ENCODE data around the gene PANK4. TPM values are rescaled to one million over a fixed set of nuclear protein-coding genes. Genes with fewer than 3 reads are reported as not detected.

The PANK4 gene
- total RNA-seq, 1 donor from 2014 or later = 49.1 TPM

DNA sequence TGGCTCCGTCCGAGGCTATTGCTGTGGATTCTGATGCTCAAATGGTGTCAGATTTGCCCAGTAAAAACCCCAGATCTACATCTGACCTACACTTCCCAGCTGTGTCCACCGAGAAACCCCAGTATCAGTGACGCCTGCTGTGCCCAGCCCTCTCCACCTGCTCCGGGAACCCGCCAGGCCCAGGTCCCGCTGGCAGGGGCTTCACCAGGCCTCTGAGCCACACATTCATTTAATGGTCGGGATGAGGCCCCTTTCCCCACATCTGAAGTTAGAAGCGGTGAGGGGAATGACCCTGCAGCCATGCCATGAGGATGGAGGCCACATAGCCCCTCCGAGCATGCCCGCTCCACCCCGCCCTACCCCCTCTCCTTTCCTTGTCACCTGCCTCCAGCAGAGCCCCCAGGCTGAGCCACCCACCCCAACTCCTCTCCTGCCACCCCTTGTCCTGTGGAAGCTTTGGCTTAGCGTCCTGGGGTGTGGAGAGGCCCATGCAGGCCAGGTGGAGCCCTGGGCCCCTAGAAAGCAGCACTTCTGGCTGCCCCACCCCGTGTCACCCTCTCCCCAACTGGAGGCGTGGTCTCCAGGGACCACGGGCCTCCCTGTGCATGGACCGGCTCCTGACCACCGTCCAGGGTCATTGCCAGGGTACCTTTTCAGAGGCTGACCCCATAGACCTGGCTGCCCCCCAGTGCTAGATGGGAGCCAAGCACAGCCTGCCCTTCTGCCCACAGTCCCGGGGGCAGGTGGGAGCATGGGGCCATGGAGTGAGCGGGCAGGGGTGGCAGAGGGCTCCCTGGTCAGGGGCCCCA, 37.8 kb upstream of the PANK4 start:
- Mint-ChIP-seq H3K27me3 (ENCODE audit: low read depth) (no peaks in the 10 kb centered on the region), H3K9me3 (no peaks in the 10 kb centered on the region), H3K36me3 (ENCODE audit: low read depth) (peaks cover 25% of the 10 kb centered on the region), H3K4me3 (ENCODE audit: low read depth) (no peak overlapping the region), H3K4me1 (ENCODE audit: low read depth) (peaks cover 3% of the 10 kb centered on the region), H3K27ac (no peak overlapping the region)
- intact Hi-C loops (cut with micrococcal nuclease) = no loop called here
- no peak for DNase-seq (ENCODE audit: low spot score)

DNA sequence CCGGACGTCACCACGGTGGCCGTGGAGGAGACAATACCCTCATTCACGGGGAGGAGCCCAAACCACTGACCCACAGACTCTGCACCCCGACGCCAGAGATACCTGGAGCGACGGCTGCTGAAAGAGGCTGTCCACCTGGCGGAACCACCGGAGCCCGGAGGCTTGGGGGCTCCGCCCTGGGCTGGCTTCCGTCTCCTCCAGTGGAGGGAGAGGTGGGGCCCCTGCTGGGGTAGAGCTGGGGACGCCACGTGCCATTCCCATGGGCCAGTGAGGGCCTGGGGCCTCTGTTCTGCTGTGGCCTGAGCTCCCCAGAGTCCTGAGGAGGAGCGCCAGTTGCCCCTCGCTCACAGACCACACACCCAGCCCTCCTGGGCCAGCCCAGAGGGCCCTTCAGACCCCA, 36.8 kb upstream of the PANK4 start:
- Mint-ChIP-seq H3K4me1 (ENCODE audit: low read depth) (peaks cover 6% of the 10 kb centered on the region), H3K27me3 (ENCODE audit: low read depth) (no peaks in the 10 kb centered on the region), H3K27ac (no peak overlapping the region), H3K4me3 (ENCODE audit: low read depth) (no peak overlapping the region), H3K9me3 (no peaks in the 10 kb centered on the region), H3K36me3 (ENCODE audit: low read depth) (peaks cover 33% of the 10 kb centered on the region)
- DNase-seq (ENCODE audit: low spot score) = no peak
- intact Hi-C loops (cut with micrococcal nuclease) = no loop called here

DNA sequence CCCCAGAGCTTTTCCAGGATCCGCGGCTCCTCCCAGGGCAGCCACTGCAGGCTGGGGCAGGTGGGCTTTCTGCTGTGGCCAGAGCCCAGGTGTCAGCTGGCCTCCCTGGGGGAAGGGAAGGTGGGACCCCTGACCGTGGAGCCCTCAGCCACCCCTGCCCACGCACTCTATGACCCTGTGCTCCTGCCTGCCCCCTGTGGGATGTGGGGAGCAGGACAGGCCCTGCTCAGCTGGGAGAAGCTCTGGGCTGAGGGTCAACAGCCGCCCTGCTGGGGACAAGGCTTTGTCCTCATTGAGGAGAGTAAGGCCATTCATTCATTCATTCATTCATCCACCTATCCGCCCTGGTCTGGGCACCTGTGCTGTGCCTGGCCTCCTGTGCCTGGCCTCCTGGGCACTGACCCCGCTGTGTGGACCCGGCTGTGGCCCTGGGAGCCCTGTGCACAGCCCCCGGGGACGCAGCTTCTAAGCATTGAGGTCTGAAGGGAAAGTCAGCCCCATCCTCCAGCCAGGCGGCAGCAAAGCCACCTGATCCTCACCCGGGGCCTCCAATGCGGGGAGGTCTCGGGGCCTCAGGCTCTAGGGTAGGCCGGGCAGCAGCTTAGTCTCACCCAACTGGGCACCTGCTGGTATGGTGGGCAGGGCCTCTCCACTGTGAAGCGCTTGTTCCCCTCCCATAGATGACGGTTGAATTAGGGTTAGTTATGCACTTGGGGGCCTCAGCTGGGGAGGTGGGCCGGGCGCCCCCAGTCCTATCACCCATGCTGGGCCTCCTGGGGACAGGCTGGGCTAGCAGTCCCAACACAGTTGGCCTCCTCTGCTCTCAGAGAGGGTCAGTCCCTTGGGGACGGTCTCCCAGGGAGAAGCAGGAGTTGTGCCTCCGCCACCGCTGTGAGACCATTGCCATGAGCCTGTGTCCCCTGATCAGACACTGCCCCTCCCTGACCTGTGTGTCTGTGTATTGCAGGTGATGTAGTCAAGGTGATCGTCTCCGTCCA, 35.8 kb upstream of the PANK4 start:
- Mint-ChIP-seq H3K27ac (no peak overlapping the region), H3K36me3 (ENCODE audit: low read depth) (peaks cover 41% of the 10 kb centered on the region), H3K9me3 (no peaks in the 10 kb centered on the region), H3K4me3 (ENCODE audit: low read depth) (no peak overlapping the region), H3K27me3 (ENCODE audit: low read depth) (no peaks in the 10 kb centered on the region), H3K4me1 (ENCODE audit: low read depth) (peaks cover 6% of the 10 kb centered on the region)
- intact Hi-C loops (cut with micrococcal nuclease) = no loop called here
- no peak for DNase-seq (ENCODE audit: low spot score)

DNA sequence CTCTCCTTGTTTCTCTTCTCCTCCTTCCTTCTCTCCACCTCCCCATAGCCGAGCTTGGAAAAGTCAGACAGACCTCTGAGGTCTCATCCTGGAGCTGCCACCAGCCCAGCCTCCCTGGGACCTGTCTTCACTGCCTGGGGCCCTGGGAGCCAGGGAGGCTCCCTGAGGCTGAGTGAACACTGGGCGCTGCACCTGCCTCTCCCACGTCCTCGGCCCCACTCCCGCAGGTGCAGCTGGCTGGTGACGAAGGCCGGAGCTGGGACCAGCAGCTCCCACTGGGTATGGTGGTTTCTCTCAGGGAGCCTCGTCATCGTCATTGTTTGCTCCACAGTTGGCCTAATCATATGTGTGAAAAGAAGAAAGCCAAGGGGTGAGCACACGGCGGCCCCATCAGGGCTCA, 35.0 kb upstream of the PANK4 start:
- Mint-ChIP-seq H3K27me3 (ENCODE audit: low read depth) (no peaks in the 10 kb centered on the region), H3K27ac (peak overlapping the region; percentile 48), H3K9me3 (no peaks in the 10 kb centered on the region), H3K4me1 (ENCODE audit: low read depth) (peaks cover 6% of the 10 kb centered on the region), H3K4me3 (ENCODE audit: low read depth) (peak overlapping the region; percentile 22), H3K36me3 (ENCODE audit: low read depth) (peaks cover 47% of the 10 kb centered on the region)
- intact Hi-C loops (cut with micrococcal nuclease) = no loop called here
- no peak for DNase-seq (ENCODE audit: low spot score)

DNA sequence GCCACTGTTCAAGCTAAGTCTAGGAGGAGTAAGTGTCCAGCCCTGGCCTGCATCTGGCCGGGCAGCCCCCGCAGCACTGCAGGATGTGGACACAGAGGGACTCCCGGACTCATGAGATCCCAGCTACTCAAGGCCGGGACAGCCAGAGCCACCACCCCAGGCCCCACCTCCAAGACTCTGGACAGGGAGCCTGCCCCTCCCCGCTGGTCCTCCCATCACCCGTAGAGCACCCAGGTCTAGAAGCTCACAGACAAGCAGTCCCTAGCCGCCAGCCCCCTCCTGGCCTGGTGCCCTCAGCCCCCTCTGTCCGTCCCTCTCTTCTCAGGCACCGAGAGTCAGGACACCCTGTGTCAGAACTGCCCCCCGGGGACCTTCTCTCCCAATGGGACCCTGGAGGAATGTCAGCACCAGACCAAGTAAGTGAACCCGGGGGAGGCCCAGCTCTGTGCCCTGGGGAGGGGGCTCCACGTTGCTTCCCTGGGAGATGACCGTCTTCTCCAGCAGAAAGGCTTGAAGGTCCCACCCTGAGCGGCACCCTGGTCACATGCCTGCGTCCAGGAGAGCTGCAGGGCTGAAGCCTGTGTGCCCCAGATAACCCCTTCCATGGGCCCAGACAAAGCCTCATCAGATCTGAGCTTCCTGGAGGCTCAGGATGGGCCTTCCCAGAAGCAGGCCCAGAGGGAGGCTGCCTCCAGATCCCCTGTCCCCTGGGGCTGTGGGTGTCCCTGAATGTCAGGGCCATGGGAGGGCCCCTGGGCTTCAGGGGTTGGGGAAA, 34.1 kb upstream of the PANK4 start:
- H3K36me3 Mint-ChIP-seq (ENCODE audit: low read depth) = peaks cover 53% of the 10 kb centered on the region
- no peaks in the 10 kb centered on the region for H3K27me3 Mint-ChIP-seq (ENCODE audit: low read depth)
- peaks cover 6% of the 10 kb centered on the region for H3K4me1 Mint-ChIP-seq (ENCODE audit: low read depth)
- H3K27ac Mint-ChIP-seq = no peak overlapping the region
- intact Hi-C loops (cut with micrococcal nuclease) = no loop called here
- H3K9me3 Mint-ChIP-seq = no peaks in the 10 kb centered on the region
- no peak overlapping the region for H3K4me3 Mint-ChIP-seq (ENCODE audit: low read depth)
- no peak for DNase-seq (ENCODE audit: low spot score)

DNA sequence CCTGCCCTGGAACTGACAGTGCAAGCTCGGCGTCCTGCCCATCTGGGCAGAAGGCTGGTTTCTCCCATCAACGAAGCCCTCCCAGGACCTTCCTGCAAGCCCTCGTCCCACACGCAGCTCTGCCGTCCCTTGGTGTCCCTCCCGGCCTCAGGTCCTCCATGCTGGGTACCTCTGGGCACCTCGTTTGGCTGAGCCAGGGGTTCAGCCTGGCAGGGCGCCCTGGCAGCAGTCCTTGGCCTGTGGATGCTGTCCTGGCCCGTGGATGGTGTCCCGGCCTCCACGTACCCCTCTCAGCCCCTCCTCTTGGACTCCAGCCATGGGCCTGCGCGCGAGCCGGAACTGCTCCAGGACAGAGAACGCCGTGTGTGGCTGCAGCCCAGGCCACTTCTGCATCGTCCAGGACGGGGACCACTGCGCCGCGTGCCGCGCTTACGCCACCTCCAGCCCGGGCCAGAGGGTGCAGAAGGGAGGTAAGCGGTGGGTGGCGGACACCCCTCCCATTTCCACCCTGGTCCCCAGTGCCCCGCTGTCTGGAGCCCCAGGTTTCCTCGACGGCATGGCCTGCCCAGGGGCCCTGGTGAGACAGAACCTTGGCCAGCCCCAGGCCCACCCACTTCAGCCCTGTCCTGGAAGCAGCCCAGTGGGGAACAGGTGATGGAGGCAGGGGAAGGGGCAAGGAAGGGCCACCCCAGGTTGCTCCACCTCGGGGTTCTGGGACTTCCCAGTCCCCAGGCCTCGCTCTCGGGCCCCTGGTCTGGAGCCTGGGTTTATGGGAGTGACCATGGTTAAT, 33.3 kb upstream of the PANK4 start:
- H3K36me3 Mint-ChIP-seq (ENCODE audit: low read depth) = peaks cover 51% of the 10 kb centered on the region
- no peaks in the 10 kb centered on the region for H3K9me3 Mint-ChIP-seq
- H3K27me3 Mint-ChIP-seq (ENCODE audit: low read depth) = no peaks in the 10 kb centered on the region
- no peak overlapping the region for H3K4me3 Mint-ChIP-seq (ENCODE audit: low read depth)
- no peak overlapping the region for H3K27ac Mint-ChIP-seq
- intact Hi-C loops (cut with micrococcal nuclease) = loop anchor here (10.0 kb wide), 1 partner anchor 1155 kb away; the partner anchor contains the start of gene MRPL20
- H3K4me1 Mint-ChIP-seq (ENCODE audit: low read depth) = peaks cover 8% of the 10 kb centered on the region
- DNase-seq (ENCODE audit: low spot score) = no peak

DNA sequence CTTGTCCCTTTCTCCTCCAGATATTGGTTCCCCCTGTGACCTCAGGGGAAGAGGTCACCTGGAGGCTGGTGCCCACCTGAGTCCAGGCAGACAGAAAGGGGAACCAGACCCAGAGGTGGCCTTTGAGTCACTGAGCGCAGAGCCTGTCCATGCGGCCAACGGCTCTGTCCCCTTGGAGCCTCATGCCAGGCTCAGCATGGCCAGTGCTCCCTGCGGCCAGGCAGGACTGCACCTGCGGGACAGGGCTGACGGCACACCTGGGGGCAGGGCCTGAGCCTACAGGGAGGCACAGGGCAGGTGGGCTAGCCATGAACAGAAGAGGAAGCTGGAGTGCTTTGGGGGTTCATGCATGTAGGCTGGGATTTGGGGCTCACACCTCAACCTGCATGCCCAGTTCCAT, 32.5 kb upstream of the PANK4 start:
- Mint-ChIP-seq H3K4me1 (ENCODE audit: low read depth) (peaks cover 14% of the 10 kb centered on the region), H3K36me3 (ENCODE audit: low read depth) (peaks cover 53% of the 10 kb centered on the region), H3K27ac (no peak overlapping the region), H3K27me3 (ENCODE audit: low read depth) (no peaks in the 10 kb centered on the region), H3K4me3 (ENCODE audit: low read depth) (peak overlapping the region; percentile 97), H3K9me3 (no peaks in the 10 kb centered on the region)
- no peak for DNase-seq (ENCODE audit: low spot score)
- intact Hi-C loops (cut with micrococcal nuclease) = loop anchor here (10.0 kb wide), 1 partner anchor 1154 kb away; the partner anchor contains the start of gene MRPL20

DNA sequence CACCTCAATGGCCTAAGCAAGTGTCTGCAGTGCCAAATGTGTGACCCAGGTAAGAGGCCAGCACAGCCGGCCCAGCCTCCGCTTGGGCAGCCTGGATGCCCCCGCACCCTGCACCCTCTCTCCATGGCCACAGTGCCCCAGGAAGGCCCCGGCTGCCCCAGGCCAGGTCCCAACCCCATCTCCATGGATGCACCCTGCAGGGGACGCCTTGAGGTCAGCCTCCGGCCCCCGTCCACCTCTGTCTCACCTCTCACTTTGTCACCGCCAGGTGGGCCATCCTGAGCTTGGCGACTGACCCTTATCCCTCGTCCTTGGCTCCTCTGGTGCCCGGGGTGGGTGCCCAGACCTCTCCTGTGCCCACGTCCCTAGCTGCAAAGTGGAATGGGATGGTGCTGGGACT, 32.0 kb upstream of the PANK4 start:
- intact Hi-C loops (cut with micrococcal nuclease) = loop anchor here (10.0 kb wide), 1 partner anchor 1154 kb away; the partner anchor contains the start of gene MRPL20
- H3K27me3 Mint-ChIP-seq (ENCODE audit: low read depth) = no peaks in the 10 kb centered on the region
- H3K9me3 Mint-ChIP-seq = no peaks in the 10 kb centered on the region
- H3K27ac Mint-ChIP-seq = no peak overlapping the region
- H3K36me3 Mint-ChIP-seq (ENCODE audit: low read depth) = peaks cover 50% of the 10 kb centered on the region
- peak overlapping the region; percentile 97 for H3K4me3 Mint-ChIP-seq (ENCODE audit: low read depth)
- H3K4me1 Mint-ChIP-seq (ENCODE audit: low read depth) = peaks cover 17% of the 10 kb centered on the region
- DNase-seq (ENCODE audit: low spot score) = no peak

DNA sequence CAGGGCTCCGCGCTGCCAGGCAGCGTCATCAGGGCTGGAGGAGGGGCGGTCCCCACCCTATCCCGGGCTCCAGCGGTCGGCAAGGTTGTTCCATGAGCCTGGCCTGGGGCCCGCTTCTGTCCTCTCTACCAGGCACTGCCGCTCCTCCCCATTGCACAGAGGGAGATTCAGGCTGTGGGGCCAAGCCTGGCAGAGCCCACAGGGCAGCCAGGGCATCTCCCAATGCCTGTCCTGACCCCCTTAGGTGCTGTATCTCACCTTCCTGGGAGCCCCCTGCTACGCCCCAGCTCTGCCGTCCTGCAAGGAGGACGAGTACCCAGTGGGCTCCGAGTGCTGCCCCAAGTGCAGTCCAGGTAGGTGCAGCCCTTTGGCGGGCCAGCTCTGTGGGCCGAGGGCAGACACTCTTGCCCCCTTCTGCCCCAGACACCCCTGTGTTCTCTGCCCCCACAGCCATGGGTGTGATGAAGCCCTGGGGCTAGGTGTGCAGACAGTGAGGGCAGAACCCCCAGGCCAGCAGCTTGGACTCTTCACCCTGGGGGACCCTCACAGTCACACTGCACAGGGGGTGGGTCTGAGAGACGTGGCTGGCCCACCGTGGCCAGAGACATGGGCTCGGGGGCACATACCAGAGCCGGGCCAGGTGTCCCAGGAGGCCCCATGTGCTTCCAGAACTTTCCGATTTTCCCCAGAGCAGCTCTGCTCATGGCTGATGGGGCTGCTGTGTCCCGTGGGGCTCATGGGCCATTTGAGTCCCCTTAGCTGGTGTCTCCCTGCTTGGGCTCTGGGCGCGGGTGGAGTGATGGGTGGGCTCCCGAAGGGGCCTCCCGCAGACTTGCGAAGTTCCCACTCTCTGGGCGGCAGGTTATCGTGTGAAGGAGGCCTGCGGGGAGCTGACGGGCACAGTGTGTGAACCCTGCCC, 31.3 kb upstream of the PANK4 start:
- H3K9me3 Mint-ChIP-seq = no peaks in the 10 kb centered on the region
- H3K4me1 Mint-ChIP-seq (ENCODE audit: low read depth) = peaks cover 17% of the 10 kb centered on the region
- peak overlapping the region; percentile 97 for H3K4me3 Mint-ChIP-seq (ENCODE audit: low read depth)
- no peak for DNase-seq (ENCODE audit: low spot score)
- H3K36me3 Mint-ChIP-seq (ENCODE audit: low read depth) = peaks cover 45% of the 10 kb centered on the region
- peak overlapping the region; percentile 93 for H3K27ac Mint-ChIP-seq
- intact Hi-C loops (cut with micrococcal nuclease) = loop anchor here (10.0 kb wide), 1 partner anchor 1153 kb away; the partner anchor contains the start of gene MRPL20
- H3K27me3 Mint-ChIP-seq (ENCODE audit: low read depth) = no peaks in the 10 kb centered on the region

DNA sequence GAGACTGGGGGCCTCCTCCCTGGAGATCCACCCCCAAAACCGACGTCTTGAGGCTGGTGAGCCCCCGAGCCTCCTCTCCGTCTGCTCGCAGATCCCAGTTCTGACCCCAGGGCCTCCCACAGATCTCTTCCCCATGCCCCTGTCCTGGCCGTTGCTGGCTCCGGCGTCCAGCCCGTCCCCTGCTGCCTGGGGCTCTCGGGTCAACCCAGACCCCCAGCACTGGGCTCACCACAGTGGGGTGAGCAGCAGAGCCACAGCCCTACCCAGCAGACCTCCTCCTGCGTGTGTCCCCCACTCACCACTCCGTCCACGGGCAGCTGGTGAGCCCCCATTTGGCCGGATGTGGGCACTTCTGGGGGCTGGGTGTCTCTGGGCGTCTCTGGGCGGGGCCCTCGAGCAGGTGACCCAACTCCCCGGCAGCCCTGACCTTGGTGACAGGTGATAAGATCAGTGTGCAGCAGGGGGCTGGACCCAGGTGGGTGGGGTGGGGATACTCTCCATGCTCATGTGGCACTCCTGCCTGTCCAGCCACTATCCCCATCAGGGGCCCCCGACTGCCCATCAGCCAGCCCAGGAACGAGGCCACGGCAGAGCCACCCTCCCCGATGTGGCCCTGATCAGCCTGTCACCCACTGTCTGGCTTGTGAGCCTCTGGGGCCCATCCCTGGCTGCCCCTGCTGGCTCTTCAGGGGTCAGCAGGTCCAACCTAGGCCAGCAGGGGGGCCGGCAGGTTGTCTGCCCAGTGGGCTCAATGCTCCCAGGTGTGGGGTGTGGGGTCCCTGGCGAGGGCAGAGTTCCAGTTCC, 30.5 kb upstream of the PANK4 start:
- peak; percentile 52 for DNase-seq (ENCODE audit: low spot score)
- H3K36me3 Mint-ChIP-seq (ENCODE audit: low read depth) = peaks cover 43% of the 10 kb centered on the region
- peak overlapping the region; percentile 93 for H3K27ac Mint-ChIP-seq
- peaks cover 17% of the 10 kb centered on the region for H3K4me1 Mint-ChIP-seq (ENCODE audit: low read depth)
- no peaks in the 10 kb centered on the region for H3K9me3 Mint-ChIP-seq
- H3K4me3 Mint-ChIP-seq (ENCODE audit: low read depth) = peak overlapping the region; percentile 97
- H3K27me3 Mint-ChIP-seq (ENCODE audit: low read depth) = no peaks in the 10 kb centered on the region
- intact Hi-C loops (cut with micrococcal nuclease) = loop anchor here (1.0 to 10.0 kb wide), 4 partner anchors 9 to 1152 kb away; partner anchors contain the start of gene MRPL20
